AG09319 (cell line): ENCODE measurements around the gene FREM2.

ENCODE experiments used
- DNase-seq: peaks from one replicate; pipeline ENCODE4 v3.0.0-alpha.2; 2010; ENCODE audit warnings: low read depth; ENCODE audit errors: extremely low read depth
- TF ChIP-seq, protein P1 (sequence below): IDR thresholded peaks from 2 replicates; pipeline ENCODE4 v1.5.1; 2011; ENCODE audit warnings: low read depth, mild to moderate bottlenecking, inconsistent platforms, low read length, moderate library complexity

The FREM2 gene

DNA sequence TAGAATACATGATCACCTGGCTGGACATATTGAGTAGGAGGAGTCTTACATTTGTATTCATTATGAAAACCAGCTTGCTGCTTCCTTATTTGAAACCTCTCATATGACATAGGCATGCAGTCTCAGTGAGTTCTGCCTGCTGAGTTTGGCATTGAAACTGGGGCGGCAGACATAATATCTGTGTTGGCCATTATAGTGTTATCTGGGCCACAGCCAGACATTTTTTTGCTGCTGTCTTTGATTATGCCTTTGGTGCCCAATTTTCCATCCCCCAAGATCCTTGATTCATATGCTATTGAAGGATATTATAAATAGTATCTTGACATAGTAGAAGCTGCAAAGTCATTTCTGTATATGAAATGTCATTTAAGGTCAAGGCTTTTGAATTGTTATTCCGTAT, 15.8 kb downstream of the FREM2 start:
- TF ChIP-seq, protein P1, sequence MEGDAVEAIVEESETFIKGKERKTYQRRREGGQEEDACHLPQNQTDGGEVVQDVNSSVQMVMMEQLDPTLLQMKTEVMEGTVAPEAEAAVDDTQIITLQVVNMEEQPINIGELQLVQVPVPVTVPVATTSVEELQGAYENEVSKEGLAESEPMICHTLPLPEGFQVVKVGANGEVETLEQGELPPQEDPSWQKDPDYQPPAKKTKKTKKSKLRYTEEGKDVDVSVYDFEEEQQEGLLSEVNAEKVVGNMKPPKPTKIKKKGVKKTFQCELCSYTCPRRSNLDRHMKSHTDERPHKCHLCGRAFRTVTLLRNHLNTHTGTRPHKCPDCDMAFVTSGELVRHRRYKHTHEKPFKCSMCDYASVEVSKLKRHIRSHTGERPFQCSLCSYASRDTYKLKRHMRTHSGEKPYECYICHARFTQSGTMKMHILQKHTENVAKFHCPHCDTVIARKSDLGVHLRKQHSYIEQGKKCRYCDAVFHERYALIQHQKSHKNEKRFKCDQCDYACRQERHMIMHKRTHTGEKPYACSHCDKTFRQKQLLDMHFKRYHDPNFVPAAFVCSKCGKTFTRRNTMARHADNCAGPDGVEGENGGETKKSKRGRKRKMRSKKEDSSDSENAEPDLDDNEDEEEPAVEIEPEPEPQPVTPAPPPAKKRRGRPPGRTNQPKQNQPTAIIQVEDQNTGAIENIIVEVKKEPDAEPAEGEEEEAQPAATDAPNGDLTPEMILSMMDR = no peak

DNA sequence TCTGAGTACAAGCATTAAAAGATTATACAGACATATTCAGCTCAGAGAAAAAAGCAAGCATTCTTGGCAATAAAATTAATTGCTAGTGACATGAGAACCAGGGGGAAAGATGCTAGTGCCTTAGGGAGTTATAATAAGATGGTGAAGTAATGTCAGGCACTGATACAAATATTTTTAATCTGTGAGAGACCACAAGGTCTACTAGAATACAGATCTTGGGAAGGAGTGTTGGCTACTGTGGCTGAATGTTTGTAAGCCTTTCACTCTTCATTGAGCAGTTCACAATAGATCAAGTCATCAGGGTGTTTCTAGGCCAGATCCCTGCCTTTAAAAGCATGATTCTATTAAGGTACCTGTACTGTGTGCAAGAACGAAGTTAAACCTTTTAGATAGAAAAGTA, 16.4 kb downstream of the FREM2 start:
- TF ChIP-seq, protein P1 = no peak
- no peak for DNase-seq

More for the DNA sequence above, 15.8 kb downstream of the FREM2 start:
- no peak for DNase-seq

DNA sequence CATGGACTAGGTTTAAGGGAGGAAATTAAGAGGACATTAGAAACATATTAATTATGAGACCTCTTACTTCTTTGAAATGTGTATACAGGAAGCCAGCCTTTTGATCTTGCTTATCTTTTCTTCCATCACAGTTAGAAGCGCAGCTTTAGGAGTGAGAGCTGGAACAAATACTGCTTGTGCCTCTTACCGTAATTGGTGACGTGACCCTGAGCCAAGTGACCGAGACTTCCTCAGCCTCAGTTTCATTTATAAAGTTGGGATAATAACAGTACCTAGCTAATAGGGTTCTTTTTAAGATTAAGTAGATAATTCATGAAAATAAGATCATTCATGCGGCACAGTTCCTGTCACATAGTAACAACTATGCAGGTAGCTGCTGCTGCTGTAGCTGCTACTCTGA, 18.5 kb downstream of the FREM2 start:
- DNase-seq = no peak
- TF ChIP-seq, protein P1 = no peak

DNA sequence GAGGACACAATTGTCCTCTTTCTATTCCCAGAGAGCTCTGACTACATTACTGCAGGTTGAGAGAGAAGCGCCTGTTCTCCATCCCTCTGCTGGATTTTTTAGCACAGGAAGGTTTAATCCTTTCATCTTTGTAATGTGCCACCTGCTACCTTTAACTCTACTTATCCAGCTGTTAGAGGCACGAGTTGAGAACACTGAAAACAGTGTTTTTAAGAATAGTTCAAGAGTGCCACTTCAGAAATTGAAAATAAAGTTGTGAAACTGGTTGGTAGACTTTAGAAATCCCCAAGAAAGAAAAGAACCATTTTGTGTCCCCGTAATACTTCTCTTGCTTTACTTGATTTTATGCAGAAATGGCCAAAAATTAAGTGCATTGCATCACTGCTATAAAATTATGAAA, 20.6 kb downstream of the FREM2 start:
- TF ChIP-seq, protein P1 = no peak
- no peak for DNase-seq

DNA sequence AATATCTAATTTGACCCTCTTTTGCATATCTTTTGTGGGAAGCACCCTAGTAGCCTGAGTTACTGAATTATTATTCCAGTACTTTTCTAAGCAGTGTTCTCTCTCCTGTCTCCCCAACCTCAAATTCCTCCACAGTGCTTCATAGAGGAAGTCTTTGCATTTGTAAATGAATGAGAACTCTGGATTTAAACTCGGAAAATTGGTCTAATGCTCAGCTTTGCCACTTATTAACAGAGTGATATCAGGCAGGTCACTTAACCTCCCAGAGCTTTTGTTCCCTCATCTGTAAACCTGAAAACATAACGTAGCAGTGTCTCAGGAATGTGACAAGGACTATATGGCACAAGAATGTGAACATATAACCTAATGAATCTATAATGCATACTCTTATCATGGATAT, 26.2 kb downstream of the FREM2 start:
- DNase-seq = no peak
- TF ChIP-seq, protein P1 = no peak

DNA sequence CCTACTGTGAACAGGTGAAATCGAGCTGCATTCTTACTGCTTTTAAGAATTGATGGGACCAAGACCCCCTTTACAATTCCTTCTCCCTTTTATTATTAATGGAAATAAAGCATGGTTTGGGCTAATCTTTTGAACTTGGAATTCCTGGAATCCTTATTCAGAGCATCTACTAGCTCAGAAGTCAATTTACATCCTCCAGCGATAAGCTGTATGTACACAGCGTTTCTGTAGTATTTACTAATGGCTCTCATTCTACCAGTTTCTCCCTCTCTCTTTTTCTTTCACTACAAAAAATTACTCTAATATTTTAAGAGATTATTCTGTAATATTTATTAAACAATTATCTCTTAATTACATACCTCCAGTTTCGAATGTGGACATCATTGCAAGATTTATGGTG, 31.5 kb downstream of the FREM2 start:
- TF ChIP-seq, protein P1 = no peak
- DNase-seq = no peak

DNA sequence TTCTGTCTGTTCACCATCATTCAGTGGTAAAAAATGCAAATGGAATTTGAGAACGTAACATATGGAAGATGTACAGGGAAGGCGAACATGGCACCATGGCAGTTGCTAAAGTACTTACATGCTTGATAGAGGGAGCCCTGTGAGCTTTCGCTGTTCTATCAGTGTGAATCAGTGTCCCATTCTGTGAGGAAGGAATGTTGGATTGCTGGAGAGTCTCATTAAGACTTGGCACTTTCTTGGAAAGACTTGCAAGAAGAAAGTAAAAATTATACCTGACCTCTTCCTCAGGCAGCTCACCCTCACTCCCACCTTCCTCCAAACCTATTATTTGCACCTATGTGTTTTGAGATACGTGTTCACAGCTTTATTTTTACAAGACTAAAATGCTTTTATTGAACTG, 43.5 kb downstream of the FREM2 start:
- DNase-seq = no peak
- TF ChIP-seq, protein P1 = no peak
